IPS-18c (cell line): ENCODE data around the gene RGR.
"Not testable (repeated sequence)": the region's sequence is repeated elsewhere in the genome, so short reads cannot be mapped to it uniquely, and the experiment has no call there.

Experiments
- H3K4me3 ChIP-seq: 2 replicates; pipeline ENCODE4 v1.7.0; 2013; ENCODE audit warnings: low read depth, mild to moderate bottlenecking, low read length, moderate library complexity; ENCODE audit not compliant: insufficient read depth
- H3K9me3 ChIP-seq: one replicate; pipeline ENCODE4 v1.6.1; 2013; ENCODE audit warnings: mild to moderate bottlenecking, low read length, moderate library complexity; ENCODE audit not compliant: control insufficient read depth, insufficient read depth

The RGR gene

GRCh38 chr10:84269773-84270172 lies 24.9 kb downstream of the RGR start:
- Histone ChIP-seq H3K9me3 (no peaks in the 10 kb centered on the region), H3K4me3 (no peak overlapping the region)

GRCh38 chr10:84270708-84271107 lies 25.9 kb downstream of the RGR start:
- no peaks in the 10 kb centered on the region for H3K9me3 ChIP-seq
- H3K4me3 ChIP-seq, result no peak overlapping the region

GRCh38 chr10:84279876-84280475 lies 35.1 kb downstream of the RGR start:
- not testable (repeated sequence) for H3K4me3 ChIP-seq

GRCh38 chr10:84286695-84287094 lies 41.8 kb downstream of the RGR start:
- Histone ChIP-seq H3K4me3 (no peak overlapping the region), H3K9me3 (no peaks in the 10 kb centered on the region)

More at GRCh38 chr10:84279876-84280475, 35.1 kb downstream of the RGR start:
- H3K9me3 ChIP-seq, result not testable (repeated sequence)

- no peak overlapping the region for H3K4me3 ChIP-seq
- no peaks in the 10 kb centered on the region for H3K9me3 ChIP-seq
These were observed 43.3 kb downstream of the RGR start for GRCh38 chr10:84288151-84288550.

- no peaks in the 10 kb centered on the region for H3K9me3 ChIP-seq
- no peak overlapping the region for H3K4me3 ChIP-seq
These were observed 44.8 kb downstream of the RGR start for GRCh38 chr10:84289521-84290200.

GRCh38 chr10:84290235-84290634 lies 45.4 kb downstream of the RGR start:
- H3K9me3 ChIP-seq, result no peaks in the 10 kb centered on the region
- no peak overlapping the region for H3K4me3 ChIP-seq

GRCh38 chr10:84291384-84291783 lies 46.5 kb downstream of the RGR start:
- H3K9me3 ChIP-seq, result no peaks in the 10 kb centered on the region
- no peak overlapping the region for H3K4me3 ChIP-seq

- Histone ChIP-seq H3K9me3 (no peaks in the 10 kb centered on the region), H3K4me3 (no peak overlapping the region)
These were observed 47.6 kb downstream of the RGR start for GRCh38 chr10:84292502-84292901.

GRCh38 chr10:84293171-84293570 lies 48.3 kb downstream of the RGR start:
- H3K9me3 ChIP-seq, result no peaks in the 10 kb centered on the region

GRCh38 chr10:84293574-84294016 lies 48.7 kb downstream of the RGR start:
- no peak overlapping the region for H3K4me3 ChIP-seq
- no peaks in the 10 kb centered on the region for H3K9me3 ChIP-seq

More at GRCh38 chr10:84293171-84293570, 48.3 kb downstream of the RGR start:
- H3K4me3 ChIP-seq, result no peak overlapping the region

- no peak overlapping the region for H3K4me3 ChIP-seq
- H3K9me3 ChIP-seq, result no peaks in the 10 kb centered on the region
These were observed 50.1 kb downstream of the RGR start for GRCh38 chr10:84294766-84295447.

- no peaks in the 10 kb centered on the region for H3K9me3 ChIP-seq
- H3K4me3 ChIP-seq, result no peak overlapping the region
These were observed 51.5 kb downstream of the RGR start for GRCh38 chr10:84296091-84296981.

- Histone ChIP-seq H3K9me3 (no peaks in the 10 kb centered on the region), H3K4me3 (no peak overlapping the region)
These were observed 53.2 kb downstream of the RGR start for GRCh38 chr10:84298057-84298456.

GRCh38 chr10:84302223-84302622 lies 57.4 kb downstream of the RGR start:
- Histone ChIP-seq H3K4me3 (no peak overlapping the region), H3K9me3 (no peaks in the 10 kb centered on the region)

GRCh38 chr10:84306751-84307384 lies 62.0 kb downstream of the RGR start:
- Histone ChIP-seq H3K9me3 (no peaks in the 10 kb centered on the region), H3K4me3 (no peak overlapping the region)

GRCh38 chr10:84308021-84308420 lies 63.2 kb downstream of the RGR start:
- Histone ChIP-seq H3K4me3 (no peak overlapping the region), H3K9me3 (no peaks in the 10 kb centered on the region)
